Measurements from ENCODE around the gene HOXD3. TPM values are rescaled to one million over a fixed set of nuclear protein-coding genes. Genes with fewer than 3 reads are reported as not detected.

The HOXD3 gene
- total and polyA plus RNA-seq, 9 of the 15 experiments (the other 6 are each of a cell fraction or from before 2014, with no cell fraction given) = not detected

DNA sequence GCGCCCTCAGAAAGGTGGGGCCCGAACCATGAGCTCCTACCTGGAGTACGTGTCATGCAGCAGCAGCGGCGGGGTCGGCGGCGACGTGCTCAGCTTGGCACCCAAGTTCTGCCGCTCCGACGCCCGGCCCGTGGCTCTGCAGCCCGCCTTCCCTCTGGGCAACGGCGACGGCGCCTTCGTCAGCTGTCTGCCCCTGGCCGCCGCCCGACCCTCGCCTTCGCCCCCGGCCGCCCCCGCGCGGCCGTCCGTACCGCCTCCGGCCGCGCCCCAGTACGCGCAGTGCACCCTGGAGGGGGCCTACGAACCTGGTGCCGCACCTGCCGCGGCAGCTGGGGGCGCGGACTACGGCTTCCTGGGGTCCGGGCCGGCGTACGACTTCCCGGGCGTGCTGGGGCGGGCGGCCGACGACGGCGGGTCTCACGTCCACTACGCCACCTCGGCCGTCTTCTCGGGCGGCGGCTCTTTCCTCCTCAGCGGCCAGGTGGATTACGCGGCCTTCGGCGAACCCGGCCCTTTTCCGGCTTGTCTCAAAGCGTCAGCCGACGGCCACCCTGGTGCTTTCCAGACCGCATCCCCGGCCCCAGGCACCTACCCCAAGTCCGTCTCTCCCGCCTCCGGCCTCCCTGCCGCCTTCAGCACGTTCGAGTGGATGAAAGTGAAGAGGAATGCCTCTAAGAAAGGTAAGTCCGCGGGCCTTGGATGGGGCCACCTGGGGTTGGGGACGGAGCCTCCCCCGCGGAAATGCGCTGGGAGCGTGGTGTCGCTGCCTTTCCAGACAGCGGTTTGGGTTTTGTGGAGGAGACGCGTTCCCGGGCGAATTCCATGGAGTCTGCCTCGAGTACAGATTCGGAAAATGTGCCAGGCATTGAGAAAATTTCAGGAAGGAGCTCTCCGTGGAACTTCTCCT lies 31.9 kb downstream of the HOXD3 start:
- no TSS peak for BruUV-seq (replicated peaks)

DNA sequence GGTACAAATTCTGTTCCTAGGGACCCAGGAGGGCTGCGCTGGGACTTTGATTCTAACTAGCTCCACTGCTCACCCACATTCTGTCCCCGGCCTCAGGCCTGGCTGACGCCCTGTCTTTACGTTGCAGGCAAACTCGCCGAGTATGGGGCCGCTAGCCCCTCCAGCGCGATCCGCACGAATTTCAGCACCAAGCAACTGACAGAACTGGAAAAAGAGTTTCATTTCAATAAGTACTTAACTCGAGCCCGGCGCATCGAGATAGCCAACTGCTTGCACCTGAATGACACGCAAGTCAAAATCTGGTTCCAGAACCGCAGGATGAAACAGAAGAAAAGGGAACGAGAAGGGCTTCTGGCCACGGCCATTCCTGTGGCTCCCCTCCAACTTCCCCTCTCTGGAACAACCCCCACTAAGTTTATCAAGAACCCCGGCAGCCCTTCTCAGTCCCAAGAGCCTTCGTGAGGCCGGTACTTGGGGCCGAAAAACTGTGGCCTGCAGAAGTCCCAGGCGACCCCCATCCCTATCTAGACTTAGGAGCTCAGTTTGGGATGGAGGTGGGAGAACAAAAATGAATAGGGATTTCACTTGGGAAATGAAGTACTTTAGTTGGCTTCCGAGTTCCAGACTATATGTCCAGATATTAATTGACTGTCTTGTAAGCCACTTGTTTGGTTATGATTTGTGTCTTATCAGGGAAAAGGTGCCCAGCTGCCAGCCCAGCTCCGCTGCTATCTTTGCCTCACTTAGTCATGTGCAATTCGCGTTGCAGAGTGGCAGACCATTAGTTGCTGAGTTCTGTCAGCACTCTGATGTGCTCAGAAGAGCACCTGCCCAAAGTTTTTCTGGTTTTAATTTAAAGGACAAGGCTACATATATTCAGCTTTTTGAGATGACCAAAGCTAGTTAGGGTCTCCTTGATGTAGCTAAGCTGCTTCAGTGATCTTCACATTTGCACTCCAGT lies 32.9 kb downstream of the HOXD3 start:
- intact Hi-C loops (cut with micrococcal nuclease) (no loop called here), in situ Hi-C loops (cut with MboI) (no loop called here)
- Histone ChIP-seq H3K4me1 (replicated peaks in 1 of 2; ENCODE audit: control insufficient read depth in 2 of 2, insufficient read depth in 2 of 2, low read length in 2 of 2) (peaks cover 0 to 13% of the 10 kb centered on the region in 2 experiments; a peak in 2 of 5 replicates), H3K9me1 (ENCODE audit: control insufficient read depth, insufficient read depth, low read length) (no peaks in the 10 kb centered on the region), H3K4me3 (no peak overlapping the region), H4K20me1 (replicated peaks; ENCODE audit: control insufficient read depth, insufficient read depth, low read length) (no peaks in the 10 kb centered on the region), H3K36me3 (ENCODE audit: control insufficient read depth, insufficient read depth, low read length) (no peaks in the 10 kb centered on the region), H3K79me2 (ENCODE audit: control insufficient read depth, insufficient read depth, low read length) (no peaks in the 10 kb centered on the region), H3K9ac (ENCODE audit: insufficient read depth in 1 of 2, low read depth in 2 of 2, low read length in 2 of 2) (no peak overlapping the region), H2AFZ (ENCODE audit: low read depth, low read length) (no peak overlapping the region), H3K4me2 (ENCODE audit: insufficient read depth, low read length) (no peak overlapping the region), H3K27me3 (ENCODE audit: control insufficient read depth in 2 of 2, insufficient read depth in 2 of 2, low read length in 2 of 2) (peaks cover 36 to 57% of the 10 kb centered on the region in 2 experiments), H3K9me3 (replicated peaks; ENCODE audit: control insufficient read depth, insufficient read depth, low read depth, low read length) (no peaks in the 10 kb centered on the region), H3K27ac (ENCODE audit: extremely low read depth, low read depth, low read length) (no peak overlapping the region)
- ATAC-seq = no peak
- WGBS (ENCODE audit: insufficient coverage, low coverage, missing lambda C conversion rate) = 4% methylated on average over 28 of the region's 28 CpGs
- BruUV-seq (replicated peaks) = no TSS peak
- FAIRE-seq = peak; percentile 78
- ChIA-PET CTCF (ENCODE audit: low intra/inter-chr PET ratio) (no interaction called here), POLR2A (interaction anchor here (1.4 kb wide), 1 partner anchor 10 kb away, joined by 3 read pairs; no protein-coding TSS in a partner anchor)
- DNase-seq (ENCODE audit: extremely low read depth in 1 of 4, low spot score in 3 of 4) = no peak
- no peak for TF ChIP-seq HNRNPUL1 (IDR thresholded peaks at IDR 0.05; ENCODE audit: low read length)
- TF ChIP-seq MTF1 (CRISPR knock-in tag; IDR thresholded peaks at IDR 0.05; ENCODE audit: borderline replicate concordance) = no peak
- TF ChIP-seq, protein P1, sequence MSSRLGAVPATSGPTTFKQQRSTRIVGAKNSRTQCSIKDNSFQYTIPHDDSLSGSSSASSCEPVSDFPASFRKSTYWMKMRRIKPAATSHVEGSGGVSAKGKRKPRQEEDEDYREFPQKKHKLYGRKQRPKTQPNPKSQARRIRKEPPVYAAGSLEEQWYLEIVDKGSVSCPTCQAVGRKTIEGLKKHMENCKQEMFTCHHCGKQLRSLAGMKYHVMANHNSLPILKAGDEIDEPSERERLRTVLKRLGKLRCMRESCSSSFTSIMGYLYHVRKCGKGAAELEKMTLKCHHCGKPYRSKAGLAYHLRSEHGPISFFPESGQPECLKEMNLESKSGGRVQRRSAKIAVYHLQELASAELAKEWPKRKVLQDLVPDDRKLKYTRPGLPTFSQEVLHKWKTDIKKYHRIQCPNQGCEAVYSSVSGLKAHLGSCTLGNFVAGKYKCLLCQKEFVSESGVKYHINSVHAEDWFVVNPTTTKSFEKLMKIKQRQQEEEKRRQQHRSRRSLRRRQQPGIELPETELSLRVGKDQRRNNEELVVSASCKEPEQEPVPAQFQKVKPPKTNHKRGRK (tag; IDR thresholded peaks at IDR 0.05) = no peak
- TF ChIP-seq ETV6 (IDR thresholded peaks at IDR 0.05; ENCODE audit: borderline replicate concordance in 1 of 2, low read depth in 2 of 2, low read length in 1 of 2) = no peak
- TF ChIP-seq ETV6 (CRISPR knock-in tag; IDR thresholded peaks at IDR 0.05; ENCODE audit: borderline replicate concordance) = no peak
- TF ChIP-seq, protein P2, sequence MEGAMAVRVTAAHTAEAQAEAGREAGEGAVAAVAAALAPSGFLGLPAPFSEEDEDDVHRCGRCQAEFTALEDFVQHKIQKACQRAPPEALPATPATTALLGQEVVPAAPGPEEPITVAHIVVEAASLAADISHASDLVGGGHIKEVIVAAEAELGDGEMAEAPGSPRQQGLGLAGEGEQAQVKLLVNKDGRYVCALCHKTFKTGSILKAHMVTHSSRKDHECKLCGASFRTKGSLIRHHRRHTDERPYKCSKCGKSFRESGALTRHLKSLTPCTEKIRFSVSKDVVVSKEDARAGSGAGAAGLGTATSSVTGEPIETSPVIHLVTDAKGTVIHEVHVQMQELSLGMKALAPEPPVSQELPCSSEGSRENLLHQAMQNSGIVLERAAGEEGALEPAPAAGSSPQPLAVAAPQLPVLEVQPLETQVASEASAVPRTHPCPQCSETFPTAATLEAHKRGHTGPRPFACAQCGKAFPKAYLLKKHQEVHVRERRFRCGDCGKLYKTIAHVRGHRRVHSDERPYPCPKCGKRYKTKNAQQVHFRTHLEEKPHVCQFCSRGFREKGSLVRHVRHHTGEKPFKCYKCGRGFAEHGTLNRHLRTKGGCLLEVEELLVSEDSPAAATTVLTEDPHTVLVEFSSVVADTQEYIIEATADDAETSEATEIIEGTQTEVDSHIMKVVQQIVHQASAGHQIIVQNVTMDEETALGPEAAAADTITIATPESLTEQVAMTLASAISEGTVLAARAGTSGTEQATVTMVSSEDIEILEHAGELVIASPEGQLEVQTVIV (CRISPR knock-in tag; IDR thresholded peaks at IDR 0.05; ENCODE audit: borderline replicate concordance) = no peak
- no peak for TF ChIP-seq YBX1 (IDR thresholded peaks at IDR 0.05)

More for the DNA sequence above, 31.9 kb downstream of the HOXD3 start:
- Histone ChIP-seq H3K4me2 (ENCODE audit: insufficient read depth, low read length) (no peak overlapping the region), H3K79me2 (ENCODE audit: control insufficient read depth, insufficient read depth, low read length) (no peaks in the 10 kb centered on the region), H2AFZ (ENCODE audit: low read depth, low read length) (no peak overlapping the region), H3K4me1 (replicated peaks in 1 of 2; ENCODE audit: control insufficient read depth in 2 of 2, insufficient read depth in 2 of 2, low read length in 2 of 2) (peaks cover 0 to 13% of the 10 kb centered on the region in 2 experiments; a peak in 2 of 5 replicates), H3K27me3 (ENCODE audit: control insufficient read depth in 2 of 2, insufficient read depth in 2 of 2, low read length in 2 of 2) (peaks cover 40 to 57% of the 10 kb centered on the region in 2 experiments), H3K9ac (ENCODE audit: insufficient read depth in 1 of 2, low read depth in 2 of 2, low read length in 2 of 2) (no peak overlapping the region), H3K36me3 (ENCODE audit: control insufficient read depth, insufficient read depth, low read length) (no peaks in the 10 kb centered on the region), H3K9me3 (replicated peaks; ENCODE audit: control insufficient read depth, insufficient read depth, low read depth, low read length) (no peaks in the 10 kb centered on the region), H4K20me1 (replicated peaks; ENCODE audit: control insufficient read depth, insufficient read depth, low read length) (no peaks in the 10 kb centered on the region), H3K9me1 (ENCODE audit: control insufficient read depth, insufficient read depth, low read length) (no peaks in the 10 kb centered on the region), H3K4me3 (no peak overlapping the region), H3K27ac (ENCODE audit: extremely low read depth, low read depth, low read length) (no peak overlapping the region)
- ATAC-seq (no peak), FAIRE-seq (no peak), DNase-seq (ENCODE audit: extremely low read depth in 1 of 4, low spot score in 3 of 4) (no peak)
- intact Hi-C loops (cut with micrococcal nuclease) = no loop called here
- POLR2A ChIA-PET = interaction anchor here (1.4 kb wide), 1 partner anchor 9 kb away, joined by 3 read pairs; no protein-coding TSS in a partner anchor
- CTCF ChIA-PET (ENCODE audit: low intra/inter-chr PET ratio) = no interaction called here
- in situ Hi-C loops (cut with MboI) = no loop called here
- WGBS (ENCODE audit: insufficient coverage, low coverage, missing lambda C conversion rate) = 46% methylated on average over 65 of the region's 98 CpGs
- TF ChIP-seq HDAC1 (IDR thresholded peaks at IDR 0.05) (no peak), SMARCA5 (IDR thresholded peaks at IDR 0.05) (no peak)

Measured in K562 (cell line).